ENCODE data around the gene KDM3B. TPM values are rescaled to one million over a fixed set of nuclear protein-coding genes. Genes with fewer than 3 reads are reported as not detected.

Gene KDM3B
- polyA plus RNA-seq, 1 of the 3 experiments (the other 2 are of a cell fraction) = 22.4 TPM

GRCh38 chr5:138331449-138332368 is 20.8 kb upstream of the KDM3B start, which contains the start of gene CDC25C (continued):
- peak; percentile 62 for TF ChIP-seq IRF3 (IDR thresholded peaks at IDR 0.05; ENCODE audit: low read depth, low read length)
- TF ChIP-seq TAF1 (IDR thresholded peaks at IDR 0.05; ENCODE audit: borderline replicate concordance, low read depth, low read length) = peak; percentile 67; the same call in 1 of the 2 replicates
- TF ChIP-seq RCOR1 (IDR thresholded peaks at IDR 0.05; ENCODE audit: low read length) = no peak
- TF ChIP-seq GATA2 (CRISPR knock-in tag; IDR thresholded peaks at IDR 0.05) = no peak
- TF ChIP-seq PBX3 (IDR thresholded peaks at IDR 0.05) = no peak
- peak; percentile 51; the same call in 1 of the 2 replicates for TF ChIP-seq USF1 (IDR thresholded peaks at IDR 0.05; ENCODE audit: borderline replicate concordance, low read depth)
- TF ChIP-seq MXI1 (IDR thresholded peaks at IDR 0.05; ENCODE audit: low read depth, low read length) = peak; percentile 87
- TF ChIP-seq YY1 (IDR thresholded peaks at IDR 0.05; ENCODE audit: low read depth) = no peak
- peak; percentile 78; the same call in 1 of the 2 replicates for TF ChIP-seq FOXM1 (IDR thresholded peaks at IDR 0.05; ENCODE audit: low read depth)

GRCh38 chr5:138334867-138335447 is 17.5 kb upstream of the KDM3B start:
- Histone ChIP-seq H3K4me1 (ENCODE audit: control insufficient read depth in 1 of 2, insufficient read depth in 2 of 2, low read depth in 1 of 2, low read length in 1 of 2) (peaks cover 4 to 25% of the 10 kb centered on the region in 2 experiments; a peak in 1 of 4 replicates), H3K4me2 (no peak overlapping the region), H4K20me1 (ENCODE audit: insufficient read depth) (no peaks in the 10 kb centered on the region), H3K79me2 (ENCODE audit: insufficient read depth) (peaks cover 29% of the 10 kb centered on the region), H3K4me3 (ENCODE audit: low read depth in 2 of 2, low read length in 1 of 2) (no peak overlapping the region), H3F3A (replicated peaks; ENCODE audit: insufficient read depth) (peaks cover 4% of the 10 kb centered on the region), H3K9me2 (no peaks in the 10 kb centered on the region), H3K27me3 (ENCODE audit: insufficient read depth) (no peaks in the 10 kb centered on the region), H3K9ac (no peak overlapping the region), H3K9me3 (no peaks in the 10 kb centered on the region), H3K27ac (ENCODE audit: low read depth in 2 of 2, low read length in 1 of 2) (no peak overlapping the region), H2AFZ (ENCODE audit: low read depth) (no peak overlapping the region), H3K36me3 (replicated peaks in 1 of 2; ENCODE audit: control insufficient read depth in 1 of 2, insufficient read depth in 2 of 2, low read length in 1 of 2) (no peaks in the 10 kb centered on the region)
- no peak for TF ChIP-seq JUND (IDR thresholded peaks at IDR 0.05)
- no peak for TF ChIP-seq GATA2 (CRISPR knock-in tag; IDR thresholded peaks at IDR 0.05)
- TF ChIP-seq CTCF (IDR thresholded peaks at IDR 0.05) = no peak
- TF ChIP-seq REST (IDR thresholded peaks at IDR 0.05; ENCODE audit: low read depth, low read length) = no peak
- no peak for DNase-seq
- CTCF ChIA-PET = interaction anchor here (13.2 kb wide), 1 partner anchor 16 kb away, joined by 239 read pairs; the partner anchor contains the start of gene KDM3B
- 80% methylated on average over 2 of the region's 3 CpGs for WGBS (ENCODE audit: low lambda C conversion rate)
- POLR2A ChIA-PET = no interaction called here

Measured in SK-N-SH (cell line).